Endothelial cell of umbilical vein (primary cell): Measurements from ENCODE around the gene SEC14L1. TPM values are rescaled to one million over a fixed set of nuclear protein-coding genes. Genes with fewer than 3 reads are reported as not detected.

ENCODE experiments used
- BruUV-seq: library from RNA; stranded (reverse); fragments of 400-500 nt; replicated peaks from 2 replicates; lab custom pipeline; 2021; lab: Mats Ljungman, UMichigan
- CTCF ChIA-PET: fragments of 300-600, 350-600 bp; sonication (Branson Sonifier 250); formaldehyde crosslinking; loops from one replicate; lab custom pipeline; 2021; ENCODE audit warnings: antibody characterized with exemption, inconsistent platforms; lab: Charles Lee
- POLR2A ChIA-PET: fragments of 300-600, 350-600 bp; sonication (Branson Sonifier 250); formaldehyde crosslinking; loops from one replicate; lab custom pipeline; 2021; ENCODE audit warnings: antibody characterized with exemption, inconsistent platforms; lab: Charles Lee
- DNase-seq: peaks from one replicate; pipeline ENCODE4 v3.0.0-alpha.2; 2011; ENCODE audit warnings: low read depth, low spot score
- FAIRE-seq: peaks from 2 replicates; lab custom pipeline; 2011; peaks lifted over from hg19 to GRCh38; lab: Jason Lieb, UNC
- H2AFZ ChIP-seq: 2 replicates; pipeline ENCODE4 v1.6.0; 2012; ENCODE audit warnings: low read depth, low read length, control low read depth, inconsistent platforms
- H3K27ac ChIP-seq: 2 replicates; pipeline ENCODE4 v1.5.1; 2011; ENCODE audit warnings: low read depth, mild to moderate bottlenecking, control low read depth, low read length, moderate library complexity; ENCODE audit not compliant: insufficient read depth
- H3K27me3 ChIP-seq, 2 experiments: 2 replicates each; pipeline versions ENCODE4 v1.6.0 to v1.6.1; 2011; ENCODE audit warnings: low read length in 2 of 2, mixed read lengths in 1 of 2; ENCODE audit not compliant: control insufficient read depth in 2 of 2, insufficient read depth in 2 of 2
- H3K36me3 ChIP-seq, 2 experiments: 2 replicates in 1 of 2; 3 replicates in 1 of 2; pipeline ENCODE4 v1.5.1; 2011; ENCODE audit warnings: low read length in 2 of 2, mild to moderate bottlenecking in 1 of 2, moderate library complexity in 1 of 2; ENCODE audit not compliant: control insufficient read depth in 2 of 2, insufficient read depth in 2 of 2; ENCODE audit errors: extremely low read depth in 1 of 2
- H3K4me1 ChIP-seq: 3 replicates; pipeline ENCODE4 v1.5.1; 2011; ENCODE audit warnings: mild to moderate bottlenecking, low read length; ENCODE audit not compliant: control insufficient read depth, insufficient read depth; ENCODE audit errors: extremely low read depth
- H3K4me2 ChIP-seq: 2 replicates; pipeline ENCODE4 v1.6.1; 2011; ENCODE audit warnings: low read length, control low read depth, mixed read lengths; ENCODE audit not compliant: insufficient read depth
- H3K4me3 ChIP-seq, 3 experiments: fragments of 200-600 bp in 1 of 3; sonication (generic), shearing (Covaris generic) in 1 of 3; replicated peaks in 1 of 3; 2 replicates each; pipeline ENCODE4 v1.5.1; 2011 to 2016; ENCODE audit warnings: control low read depth in 3 of 3, low read length in 3 of 3, mild to moderate bottlenecking in 2 of 3, inconsistent platforms in 1 of 3, low read depth in 1 of 3, moderate library complexity in 1 of 3; ENCODE audit not compliant: insufficient read depth in 1 of 3
- H3K79me2 ChIP-seq: 2 replicates; pipeline ENCODE4 v1.6.0; 2012; ENCODE audit warnings: low read length, inconsistent platforms; ENCODE audit not compliant: control insufficient read depth, insufficient read depth
- H3K9ac ChIP-seq: replicated peaks from 2 replicates; pipeline ENCODE3; 2011; ENCODE audit warnings: low read length, control low read depth; ENCODE audit not compliant: insufficient read depth; ENCODE audit errors: extremely low read depth
- H3K9me1 ChIP-seq: replicated peaks from 3 replicates; pipeline ENCODE4 v1.6.0; 2011; ENCODE audit warnings: mild to moderate bottlenecking, low read length; ENCODE audit not compliant: control insufficient read depth, insufficient read depth; ENCODE audit errors: extremely low read depth
- H3K9me3 ChIP-seq: replicated peaks from 2 replicates; pipeline ENCODE4 v1.5.1; 2012; ENCODE audit warnings: low read length, inconsistent platforms; ENCODE audit not compliant: control insufficient read depth, insufficient read depth
- H4K20me1 ChIP-seq: replicated peaks from 2 replicates; pipeline ENCODE3; 2011; ENCODE audit warnings: mild to moderate bottlenecking, low read length; ENCODE audit not compliant: control insufficient read depth, insufficient read depth; ENCODE audit errors: extremely low read depth
- EZH2 ChIP-seq: IDR thresholded peaks from 2 replicates; pipeline ENCODE4 v1.6.1; 2012; ENCODE audit warnings: borderline replicate concordance, low read depth, mild to moderate bottlenecking, moderate library complexity, low read length, inconsistent platforms; ENCODE audit not compliant: severe bottlenecking
- FOS ChIP-seq: IDR thresholded peaks from 2 replicates; pipeline ENCODE4 v1.6.1; 2011; ENCODE audit warnings: mild to moderate bottlenecking, low read length, moderate library complexity, borderline replicate concordance; ENCODE audit not compliant: insufficient read depth
- GATA2 ChIP-seq: IDR thresholded peaks from 2 replicates; pipeline ENCODE4 v1.7.0; 2011; ENCODE audit warnings: low read depth, mild to moderate bottlenecking, moderate library complexity, mixed read lengths, low read length; ENCODE audit not compliant: insufficient read length, insufficient read depth
- JUN ChIP-seq: IDR thresholded peaks from 2 replicates; pipeline ENCODE4 v1.6.1; 2011; ENCODE audit warnings: borderline replicate concordance, low read depth; ENCODE audit not compliant: insufficient read length, insufficient read depth
- MYC ChIP-seq: IDR thresholded peaks from one replicate; pipeline ENCODE4 v1.6.1; 2011; ENCODE audit warnings: mild to moderate bottlenecking, low read depth, low read length
- POLR2A ChIP-seq: IDR thresholded peaks from 2 replicates; pipeline ENCODE4 v1.6.1; 2012; ENCODE audit warnings: low read depth, mild to moderate bottlenecking, control low read depth, low read length
- POLR2AphosphoS5 ChIP-seq: IDR thresholded peaks from 2 replicates; pipeline ENCODE4 v1.6.1; 2012; ENCODE audit warnings: low read depth, mild to moderate bottlenecking, control low read depth, low read length, moderate library complexity; ENCODE audit not compliant: insufficient read depth
- dilution Hi-C: fragments of 300-500 bp; cut with MboI; formaldehyde crosslinking; loops from one replicate; pipeline ENCODE4 v1.15.0; 2019; ENCODE audit warnings: low sequenced_read_pairs; ENCODE audit not compliant: extremely low pct_ligation_motif_present
- intact Hi-C: fragments of 100-400 bp; cut with micrococcal nuclease; formaldehyde crosslinking; loops from one replicate; pipeline ENCODE4 v1.10.0; 2022
- polyA plus RNA-seq, 4 experiments: library from polyadenylated mRNA; depleted of rRNA in 3 of 4; stranded (reverse) in 3 of 4; unstranded in 1 of 4; fragments of >200 nt; gene quantifications; 2 replicates each; pipeline versions ENCODE4 v1.2.1 to v1.2.3, GENCODE V29; 2011 to 2012; ENCODE audit warnings: missing spikeins in 1 of 4
- total RNA-seq: library from RNA; stranded (reverse); gene quantifications from 2 replicates; pipeline ENCODE4 v1.2.3, GENCODE V29; 2021
- TF ChIP-seq, protein P1 (sequence below): IDR thresholded peaks from 2 replicates; pipeline ENCODE4 v1.6.1; 2011; ENCODE audit not compliant: insufficient read depth, insufficient read length
- TF ChIP-seq, protein P2 (sequence below), 2 donors: IDR thresholded peaks; 1 replicate in 1 of 2; 2 replicates in 1 of 2; pipeline ENCODE4 v1.5.1; 2011; ENCODE audit warnings: low read length in 2 of 2, mild to moderate bottlenecking in 2 of 2, moderate library complexity in 2 of 2, control low read depth in 1 of 2, inconsistent platforms in 1 of 2, low read depth in 1 of 2; ENCODE audit not compliant: insufficient read depth in 1 of 2; ENCODE audit errors: extremely low read depth in 1 of 2

SEC14L1 gene
- total and polyA plus RNA-seq, 2 donors (not counting 3 experiments of a cell fraction or from before 2014, with no cell fraction given), result 215 to 631 TPM

DNA sequence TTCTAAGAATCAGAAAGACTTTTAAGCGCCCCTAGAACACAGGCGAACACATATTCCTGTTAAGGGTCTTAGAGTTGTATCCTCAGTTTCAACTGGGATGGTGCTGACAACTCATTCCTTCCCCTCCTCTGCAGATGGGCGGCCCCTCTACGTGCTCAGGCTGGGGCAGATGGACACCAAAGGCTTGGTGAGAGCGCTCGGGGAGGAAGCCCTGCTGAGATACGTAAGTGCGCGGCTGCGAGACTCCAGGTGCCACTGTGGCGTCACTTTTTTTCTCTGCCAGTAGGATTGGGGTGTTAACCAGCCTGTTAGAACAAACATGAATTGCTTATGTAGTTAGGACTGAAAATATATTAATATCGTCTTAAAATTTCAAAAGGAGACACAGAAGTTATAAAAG lies 62.7 kb downstream of the SEC14L1 start:
- no TSS peak for BruUV-seq
- CTCF ChIA-PET, result interaction anchor here (1.2 to 1.6 kb wide), 2 partner anchors 10 to 24 kb away, joined by 3 to 4 read pairs; no protein-coding TSS in a partner anchor
- intact Hi-C loops (no loop called here), dilution Hi-C loops (no loop called here)
- H2AFZ ChIP-seq, result no peak overlapping the region
- DNase-seq (no peak), FAIRE-seq (no peak)
- H4K20me1 ChIP-seq, result no peaks in the 10 kb centered on the region
- H3K9me1 ChIP-seq, result no peaks in the 10 kb centered on the region
- POLR2A ChIA-PET, result no interaction called here
- H3K9ac ChIP-seq, result no peak overlapping the region
- TF ChIP-seq EZH2, result no peak
- H3K4me1 ChIP-seq, result peaks cover 67% of the 10 kb centered on the region
- no peak overlapping the region for H3K4me2 ChIP-seq
- no peak overlapping the region for H3K4me3 ChIP-seq
- peaks cover 59% of the 10 kb centered on the region for H3K79me2 ChIP-seq
- H3K36me3 ChIP-seq, result peaks cover 46 to 65% of the 10 kb centered on the region in 2 experiments
- no peaks in the 10 kb centered on the region for H3K27me3 ChIP-seq
- no peaks in the 10 kb centered on the region for H3K9me3 ChIP-seq
- peak overlapping the region; percentile 34 for H3K27ac ChIP-seq

DNA sequence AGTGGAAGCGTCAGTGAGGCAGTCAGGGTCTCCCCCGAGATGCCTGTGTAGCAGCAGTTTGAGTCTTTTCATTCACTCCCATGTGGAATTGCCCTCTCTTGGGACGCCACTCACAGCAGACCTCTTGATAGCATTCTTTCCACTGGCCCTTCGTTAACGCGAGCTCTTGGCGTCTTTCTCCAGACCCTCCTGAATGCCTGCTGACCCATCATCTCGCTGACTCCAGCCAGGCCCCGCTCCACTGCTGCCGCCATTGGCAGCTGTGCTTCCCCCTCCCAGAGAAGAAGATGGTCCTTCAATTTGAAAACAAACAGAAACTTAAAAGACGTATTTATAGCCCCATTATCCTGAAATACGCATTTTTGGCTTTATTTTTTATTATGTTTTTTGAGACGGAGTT lies 63.1 kb downstream of the SEC14L1 start:
- H4K20me1 ChIP-seq, result no peaks in the 10 kb centered on the region
- peaks cover 71% of the 10 kb centered on the region for H3K4me1 ChIP-seq
- POLR2A ChIA-PET, result no interaction called here
- peaks cover 46 to 66% of the 10 kb centered on the region in 2 experiments for H3K36me3 ChIP-seq
- H3K4me3 ChIP-seq, result no peak overlapping the region
- no peak overlapping the region for H3K9ac ChIP-seq
- TF ChIP-seq, protein P1, sequence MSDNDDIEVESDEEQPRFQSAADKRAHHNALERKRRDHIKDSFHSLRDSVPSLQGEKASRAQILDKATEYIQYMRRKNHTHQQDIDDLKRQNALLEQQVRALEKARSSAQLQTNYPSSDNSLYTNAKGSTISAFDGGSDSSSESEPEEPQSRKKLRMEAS, result no peak
- no peak for TF ChIP-seq EZH2
- TF ChIP-seq FOS, result no peak
- TF ChIP-seq POLR2A, result no peak
- no peak for TF ChIP-seq JUN
- TF ChIP-seq GATA2, result no peak
- TF ChIP-seq, protein P2, sequence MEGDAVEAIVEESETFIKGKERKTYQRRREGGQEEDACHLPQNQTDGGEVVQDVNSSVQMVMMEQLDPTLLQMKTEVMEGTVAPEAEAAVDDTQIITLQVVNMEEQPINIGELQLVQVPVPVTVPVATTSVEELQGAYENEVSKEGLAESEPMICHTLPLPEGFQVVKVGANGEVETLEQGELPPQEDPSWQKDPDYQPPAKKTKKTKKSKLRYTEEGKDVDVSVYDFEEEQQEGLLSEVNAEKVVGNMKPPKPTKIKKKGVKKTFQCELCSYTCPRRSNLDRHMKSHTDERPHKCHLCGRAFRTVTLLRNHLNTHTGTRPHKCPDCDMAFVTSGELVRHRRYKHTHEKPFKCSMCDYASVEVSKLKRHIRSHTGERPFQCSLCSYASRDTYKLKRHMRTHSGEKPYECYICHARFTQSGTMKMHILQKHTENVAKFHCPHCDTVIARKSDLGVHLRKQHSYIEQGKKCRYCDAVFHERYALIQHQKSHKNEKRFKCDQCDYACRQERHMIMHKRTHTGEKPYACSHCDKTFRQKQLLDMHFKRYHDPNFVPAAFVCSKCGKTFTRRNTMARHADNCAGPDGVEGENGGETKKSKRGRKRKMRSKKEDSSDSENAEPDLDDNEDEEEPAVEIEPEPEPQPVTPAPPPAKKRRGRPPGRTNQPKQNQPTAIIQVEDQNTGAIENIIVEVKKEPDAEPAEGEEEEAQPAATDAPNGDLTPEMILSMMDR (IDR thresholded peaks at IDR 0.05; ENCODE audit: extremely low read depth in 1 of 2, insufficient read depth in 1 of 2, low read depth in 1 of 2, low read length in 2 of 2), result no peak
- no peak for TF ChIP-seq POLR2AphosphoS5
- no peak for TF ChIP-seq MYC
- no peaks in the 10 kb centered on the region for H3K27me3 ChIP-seq
- dilution Hi-C loops (no loop called here), intact Hi-C loops (no loop called here)
- no peaks in the 10 kb centered on the region for H3K9me1 ChIP-seq
- DNase-seq, result no peak
- FAIRE-seq, result no peak
- CTCF ChIA-PET, result interaction anchor here (0.6 to 1.6 kb wide), 3 partner anchors 10 to 116 kb away, joined by 3 to 4 read pairs (median 3); no protein-coding TSS in a partner anchor
- no peak overlapping the region for H3K4me2 ChIP-seq
- no TSS peak for BruUV-seq
- peak overlapping the region; percentile 3 for H3K27ac ChIP-seq
- H2AFZ ChIP-seq, result no peak overlapping the region
- H3K79me2 ChIP-seq, result peaks cover 63% of the 10 kb centered on the region
- no peaks in the 10 kb centered on the region for H3K9me3 ChIP-seq
